ENCODE results near the gene CROCC2. TPM values are rescaled to one million over a fixed set of nuclear protein-coding genes. Genes with fewer than 3 reads are reported as not detected.

CROCC2 gene
- total and polyA plus RNA-seq, 10 of the 15 experiments (the other 5 are each of a cell fraction or from before 2014, with no cell fraction given), result not detected

- FAIRE-seq (no peak), DNase-seq (ENCODE audit: low read depth, low spot score) (no peak), ATAC-seq (no peak)
- no peaks in the 10 kb centered on the region for H4K20me1 ChIP-seq (ENCODE audit: control insufficient read depth, insufficient read depth)
- RAD21 ChIA-PET (ENCODE audit: unreplicated experiment), result no interaction called here
- H3K27ac ChIP-seq (ENCODE audit: control insufficient read depth, insufficient read depth), result no peak overlapping the region
- no TSS peak for BruUV-seq (replicated peaks)
- intact Hi-C loops (cut with micrococcal nuclease; ENCODE audit: unreplicated experiment), result no loop called here
- CTCF ChIA-PET, result no interaction called here
- H3K4me2 ChIP-seq (ENCODE audit: control insufficient read depth, insufficient read depth), result no peak overlapping the region
- H3K4me3 ChIP-seq, result no peak overlapping the region
- H3K4me1 ChIP-seq (ENCODE audit: control insufficient read depth, insufficient read depth, low read length), result no peaks in the 10 kb centered on the region
- no peaks in the 10 kb centered on the region for H3K79me2 ChIP-seq (ENCODE audit: control insufficient read depth, insufficient read depth, low read length)
- H3K36me3 ChIP-seq (ENCODE audit: control insufficient read depth in 2 of 2, insufficient read depth in 2 of 2, low read length in 1 of 2), result no peaks in the 10 kb centered on the region
- no peak overlapping the region for H2AFZ ChIP-seq (ENCODE audit: control insufficient read depth, low read depth, low read length)
- no peak overlapping the region for H3K9ac ChIP-seq (ENCODE audit: control insufficient read depth, insufficient read depth, low read length)
- 17% methylated on average over 14 of the region's 15 CpGs for WGBS (ENCODE audit: insufficient coverage, insufficient replicate concordance, low lambda C conversion rate, missing lambda C conversion rate)
- H3K27me3 ChIP-seq (replicated peaks in 1 of 2; ENCODE audit: control insufficient read depth in 2 of 2, insufficient read depth in 2 of 2, low read length in 1 of 2), result peaks cover 2 to 4% of the 10 kb centered on the region in 2 experiments; a peak in 3 of 4 replicates
- POLR2A ChIA-PET, result no interaction called here
- no peaks in the 10 kb centered on the region for H3K9me3 ChIP-seq (replicated peaks; ENCODE audit: control insufficient read depth, insufficient read depth, low read length)
- SMC1A ChIA-PET (ENCODE audit: uncharacterized antibody, unreplicated experiment), result no interaction called here
- in situ Hi-C loops (cut with MboI), result no loop called here
- no peak for TF ChIP-seq REST (IDR thresholded peaks at IDR 0.05; ENCODE audit: low read depth, low read length)
- no peak for TF ChIP-seq SRF (IDR thresholded peaks at IDR 0.05; ENCODE audit: low read depth in 2 of 2, low read length in 2 of 2)
- no peak for TF ChIP-seq MAX (IDR thresholded peaks at IDR 0.05; ENCODE audit: low read depth, low read length)
- TF ChIP-seq NRF1 (conservative IDR thresholded peaks at IDR 0.05; ENCODE audit: low read depth, low read length), result no peak
- TF ChIP-seq RFX5 (IDR thresholded peaks at IDR 0.05; ENCODE audit: low read depth, low read length), result no peak
- no peak for TF ChIP-seq STAT1 (conservative IDR thresholded peaks at IDR 0.05)
- no peak for TF ChIP-seq ZBTB4 (CRISPR knock-in tag; IDR thresholded peaks at IDR 0.05)
- TF ChIP-seq TCF7 (IDR thresholded peaks at IDR 0.05; ENCODE audit: borderline replicate concordance), result no peak
- TF ChIP-seq BCLAF1 (IDR thresholded peaks at IDR 0.05), result no peak
Measured at GRCh38 chr2:240869956-240870875, 35.9 kb upstream of the CROCC2 start.

All from GM12878 (cell line).